ENCODE results near the gene TNFSF4. TPM values are rescaled to one million over a fixed set of nuclear protein-coding genes. Genes with fewer than 3 reads are reported as not detected.

TNFSF4 gene
- polyA plus RNA-seq, 1 of the 3 experiments (the other 2 are of a cell fraction): 25.9 TPM

DNA sequence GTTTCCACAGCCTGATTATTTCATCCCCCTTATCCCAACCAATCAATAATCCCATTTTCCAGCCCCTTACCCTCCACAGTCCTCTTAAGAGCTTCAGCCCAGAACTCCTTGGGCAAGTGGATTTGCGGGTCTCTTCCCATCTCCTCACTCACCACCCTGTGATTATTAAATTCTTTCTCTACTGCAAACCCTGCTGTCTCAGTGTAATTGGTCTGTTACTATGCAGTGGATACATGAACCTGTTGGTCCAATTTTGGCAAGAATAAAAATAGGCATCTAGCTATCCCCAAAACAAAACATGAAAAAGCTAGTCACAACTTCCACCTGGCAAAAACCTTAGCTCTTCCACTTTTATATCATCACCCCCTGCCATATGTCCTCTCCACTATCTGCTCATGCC is 36.2 kb upstream of the TNFSF4 start:
- Histone ChIP-seq H3K4me1 (ENCODE audit: control insufficient read depth in 1 of 2, insufficient read depth in 2 of 2, low read depth in 1 of 2, low read length in 1 of 2) (no peaks in the 10 kb centered on the region), H3K36me3 (replicated peaks in 1 of 2; ENCODE audit: control insufficient read depth in 1 of 2, insufficient read depth in 2 of 2, low read length in 1 of 2) (peaks cover 0 to 4% of the 10 kb centered on the region in 2 experiments), H3K9ac (no peak overlapping the region), H4K20me1 (ENCODE audit: insufficient read depth) (no peaks in the 10 kb centered on the region), H3K27me3 (ENCODE audit: insufficient read depth) (no peaks in the 10 kb centered on the region), H2AFZ (ENCODE audit: low read depth) (no peak overlapping the region), H3K4me2 (no peak overlapping the region), H3K4me3 (ENCODE audit: low read depth in 2 of 2, low read length in 1 of 2) (no peak overlapping the region), H3K27ac (ENCODE audit: low read depth in 2 of 2, low read length in 1 of 2) (no peak overlapping the region), H3K9me2 (no peaks in the 10 kb centered on the region), H3K79me2 (ENCODE audit: insufficient read depth) (no peaks in the 10 kb centered on the region), H3K9me3 (peaks cover 14% of the 10 kb centered on the region; the same call in 1 of the 2 replicates), H3F3A (replicated peaks; ENCODE audit: insufficient read depth) (no peaks in the 10 kb centered on the region)
- ChIA-PET CTCF (interaction anchor here (0.6 to 1.1 kb wide), 2 partner anchors 12 to 654 kb away, joined by 4 to 6 read pairs; no protein-coding TSS in a partner anchor), POLR2A (no interaction called here)
- 22% methylated on average over 1 of the region's 1 CpG for WGBS (ENCODE audit: low lambda C conversion rate)
- no peak for TF ChIP-seq FOXM1 (IDR thresholded peaks at IDR 0.05; ENCODE audit: low read depth)
- TF ChIP-seq RAD21 (IDR thresholded peaks at IDR 0.05; ENCODE audit: low read length): no peak
- TF ChIP-seq, protein P1, sequence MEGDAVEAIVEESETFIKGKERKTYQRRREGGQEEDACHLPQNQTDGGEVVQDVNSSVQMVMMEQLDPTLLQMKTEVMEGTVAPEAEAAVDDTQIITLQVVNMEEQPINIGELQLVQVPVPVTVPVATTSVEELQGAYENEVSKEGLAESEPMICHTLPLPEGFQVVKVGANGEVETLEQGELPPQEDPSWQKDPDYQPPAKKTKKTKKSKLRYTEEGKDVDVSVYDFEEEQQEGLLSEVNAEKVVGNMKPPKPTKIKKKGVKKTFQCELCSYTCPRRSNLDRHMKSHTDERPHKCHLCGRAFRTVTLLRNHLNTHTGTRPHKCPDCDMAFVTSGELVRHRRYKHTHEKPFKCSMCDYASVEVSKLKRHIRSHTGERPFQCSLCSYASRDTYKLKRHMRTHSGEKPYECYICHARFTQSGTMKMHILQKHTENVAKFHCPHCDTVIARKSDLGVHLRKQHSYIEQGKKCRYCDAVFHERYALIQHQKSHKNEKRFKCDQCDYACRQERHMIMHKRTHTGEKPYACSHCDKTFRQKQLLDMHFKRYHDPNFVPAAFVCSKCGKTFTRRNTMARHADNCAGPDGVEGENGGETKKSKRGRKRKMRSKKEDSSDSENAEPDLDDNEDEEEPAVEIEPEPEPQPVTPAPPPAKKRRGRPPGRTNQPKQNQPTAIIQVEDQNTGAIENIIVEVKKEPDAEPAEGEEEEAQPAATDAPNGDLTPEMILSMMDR (IDR thresholded peaks at IDR 0.05): no peak
- no peak for TF ChIP-seq EP300 (IDR thresholded peaks at IDR 0.05; ENCODE audit: borderline replicate concordance in 1 of 2, low read depth in 1 of 2, low read length in 1 of 2)
- TF ChIP-seq, protein P2, sequence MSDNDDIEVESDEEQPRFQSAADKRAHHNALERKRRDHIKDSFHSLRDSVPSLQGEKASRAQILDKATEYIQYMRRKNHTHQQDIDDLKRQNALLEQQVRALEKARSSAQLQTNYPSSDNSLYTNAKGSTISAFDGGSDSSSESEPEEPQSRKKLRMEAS (IDR thresholded peaks at IDR 0.05; ENCODE audit: low read depth): no peak
- TF ChIP-seq GATA2 (CRISPR knock-in tag; IDR thresholded peaks at IDR 0.05): no peak
- TF ChIP-seq SMC3 (IDR thresholded peaks at IDR 0.05; ENCODE audit: low read depth, low read length): no peak
- TF ChIP-seq, protein P3, sequence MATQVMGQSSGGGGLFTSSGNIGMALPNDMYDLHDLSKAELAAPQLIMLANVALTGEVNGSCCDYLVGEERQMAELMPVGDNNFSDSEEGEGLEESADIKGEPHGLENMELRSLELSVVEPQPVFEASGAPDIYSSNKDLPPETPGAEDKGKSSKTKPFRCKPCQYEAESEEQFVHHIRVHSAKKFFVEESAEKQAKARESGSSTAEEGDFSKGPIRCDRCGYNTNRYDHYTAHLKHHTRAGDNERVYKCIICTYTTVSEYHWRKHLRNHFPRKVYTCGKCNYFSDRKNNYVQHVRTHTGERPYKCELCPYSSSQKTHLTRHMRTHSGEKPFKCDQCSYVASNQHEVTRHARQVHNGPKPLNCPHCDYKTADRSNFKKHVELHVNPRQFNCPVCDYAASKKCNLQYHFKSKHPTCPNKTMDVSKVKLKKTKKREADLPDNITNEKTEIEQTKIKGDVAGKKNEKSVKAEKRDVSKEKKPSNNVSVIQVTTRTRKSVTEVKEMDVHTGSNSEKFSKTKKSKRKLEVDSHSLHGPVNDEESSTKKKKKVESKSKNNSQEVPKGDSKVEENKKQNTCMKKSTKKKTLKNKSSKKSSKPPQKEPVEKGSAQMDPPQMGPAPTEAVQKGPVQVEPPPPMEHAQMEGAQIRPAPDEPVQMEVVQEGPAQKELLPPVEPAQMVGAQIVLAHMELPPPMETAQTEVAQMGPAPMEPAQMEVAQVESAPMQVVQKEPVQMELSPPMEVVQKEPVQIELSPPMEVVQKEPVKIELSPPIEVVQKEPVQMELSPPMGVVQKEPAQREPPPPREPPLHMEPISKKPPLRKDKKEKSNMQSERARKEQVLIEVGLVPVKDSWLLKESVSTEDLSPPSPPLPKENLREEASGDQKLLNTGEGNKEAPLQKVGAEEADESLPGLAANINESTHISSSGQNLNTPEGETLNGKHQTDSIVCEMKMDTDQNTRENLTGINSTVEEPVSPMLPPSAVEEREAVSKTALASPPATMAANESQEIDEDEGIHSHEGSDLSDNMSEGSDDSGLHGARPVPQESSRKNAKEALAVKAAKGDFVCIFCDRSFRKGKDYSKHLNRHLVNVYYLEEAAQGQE (IDR thresholded peaks at IDR 0.05; ENCODE audit: low read depth, low read length): no peak
- TF ChIP-seq, protein P4, sequence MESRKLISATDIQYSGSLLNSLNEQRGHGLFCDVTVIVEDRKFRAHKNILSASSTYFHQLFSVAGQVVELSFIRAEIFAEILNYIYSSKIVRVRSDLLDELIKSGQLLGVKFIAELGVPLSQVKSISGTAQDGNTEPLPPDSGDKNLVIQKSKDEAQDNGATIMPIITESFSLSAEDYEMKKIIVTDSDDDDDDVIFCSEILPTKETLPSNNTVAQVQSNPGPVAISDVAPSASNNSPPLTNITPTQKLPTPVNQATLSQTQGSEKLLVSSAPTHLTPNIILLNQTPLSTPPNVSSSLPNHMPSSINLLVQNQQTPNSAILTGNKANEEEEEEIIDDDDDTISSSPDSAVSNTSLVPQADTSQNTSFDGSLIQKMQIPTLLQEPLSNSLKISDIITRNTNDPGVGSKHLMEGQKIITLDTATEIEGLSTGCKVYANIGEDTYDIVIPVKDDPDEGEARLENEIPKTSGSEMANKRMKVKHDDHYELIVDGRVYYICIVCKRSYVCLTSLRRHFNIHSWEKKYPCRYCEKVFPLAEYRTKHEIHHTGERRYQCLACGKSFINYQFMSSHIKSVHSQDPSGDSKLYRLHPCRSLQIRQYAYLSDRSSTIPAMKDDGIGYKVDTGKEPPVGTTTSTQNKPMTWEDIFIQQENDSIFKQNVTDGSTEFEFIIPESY (IDR thresholded peaks at IDR 0.05; ENCODE audit: borderline replicate concordance, low read depth): no peak
- no peak for TF ChIP-seq RXRA (IDR thresholded peaks at IDR 0.05; ENCODE audit: borderline replicate concordance, low read depth)
- TF ChIP-seq, protein P5, sequence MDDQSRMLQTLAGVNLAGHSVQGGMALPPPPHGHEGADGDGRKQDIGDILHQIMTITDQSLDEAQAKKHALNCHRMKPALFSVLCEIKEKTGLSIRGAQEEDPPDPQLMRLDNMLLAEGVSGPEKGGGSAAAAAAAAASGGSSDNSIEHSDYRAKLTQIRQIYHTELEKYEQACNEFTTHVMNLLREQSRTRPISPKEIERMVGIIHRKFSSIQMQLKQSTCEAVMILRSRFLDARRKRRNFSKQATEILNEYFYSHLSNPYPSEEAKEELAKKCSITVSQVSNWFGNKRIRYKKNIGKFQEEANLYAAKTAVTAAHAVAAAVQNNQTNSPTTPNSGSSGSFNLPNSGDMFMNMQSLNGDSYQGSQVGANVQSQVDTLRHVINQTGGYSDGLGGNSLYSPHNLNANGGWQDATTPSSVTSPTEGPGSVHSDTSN (IDR thresholded peaks at IDR 0.05): no peak
- no peak for TF ChIP-seq RCOR1 (IDR thresholded peaks at IDR 0.05; ENCODE audit: low read length)
- no peak for TF ChIP-seq NFIC (IDR thresholded peaks at IDR 0.05; ENCODE audit: borderline replicate concordance)
- TF ChIP-seq, protein P6, sequence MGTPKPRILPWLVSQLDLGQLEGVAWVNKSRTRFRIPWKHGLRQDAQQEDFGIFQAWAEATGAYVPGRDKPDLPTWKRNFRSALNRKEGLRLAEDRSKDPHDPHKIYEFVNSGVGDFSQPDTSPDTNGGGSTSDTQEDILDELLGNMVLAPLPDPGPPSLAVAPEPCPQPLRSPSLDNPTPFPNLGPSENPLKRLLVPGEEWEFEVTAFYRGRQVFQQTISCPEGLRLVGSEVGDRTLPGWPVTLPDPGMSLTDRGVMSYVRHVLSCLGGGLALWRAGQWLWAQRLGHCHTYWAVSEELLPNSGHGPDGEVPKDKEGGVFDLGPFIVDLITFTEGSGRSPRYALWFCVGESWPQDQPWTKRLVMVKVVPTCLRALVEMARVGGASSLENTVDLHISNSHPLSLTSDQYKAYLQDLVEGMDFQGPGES (IDR thresholded peaks at IDR 0.05; ENCODE audit: low read depth, low read length): no peak
- TF ChIP-seq TAF1 (IDR thresholded peaks at IDR 0.05; ENCODE audit: borderline replicate concordance, low read depth, low read length): no peak
- TF ChIP-seq FOSL2 (IDR thresholded peaks at IDR 0.05; ENCODE audit: borderline replicate concordance, low read depth): no peak
- no peak for TF ChIP-seq TCF12 (IDR thresholded peaks at IDR 0.05)
- TF ChIP-seq FOXJ3 (CRISPR knock-in tag; IDR thresholded peaks at IDR 0.05): no peak
- no peak for TF ChIP-seq MXI1 (IDR thresholded peaks at IDR 0.05; ENCODE audit: low read depth, low read length)
- no peak for TF ChIP-seq ELF1 (IDR thresholded peaks at IDR 0.05)
- DNase-seq: no peak

Measured in SK-N-SH (cell line).